NCI-H510A (cell line): ENCODE data around the gene FOXP4.

Experiments used
- DNase-seq: peaks from one replicate; lab custom pipeline; 2025; lab: John Stamatoyannopoulos, UW

Gene FOXP4

DNA sequence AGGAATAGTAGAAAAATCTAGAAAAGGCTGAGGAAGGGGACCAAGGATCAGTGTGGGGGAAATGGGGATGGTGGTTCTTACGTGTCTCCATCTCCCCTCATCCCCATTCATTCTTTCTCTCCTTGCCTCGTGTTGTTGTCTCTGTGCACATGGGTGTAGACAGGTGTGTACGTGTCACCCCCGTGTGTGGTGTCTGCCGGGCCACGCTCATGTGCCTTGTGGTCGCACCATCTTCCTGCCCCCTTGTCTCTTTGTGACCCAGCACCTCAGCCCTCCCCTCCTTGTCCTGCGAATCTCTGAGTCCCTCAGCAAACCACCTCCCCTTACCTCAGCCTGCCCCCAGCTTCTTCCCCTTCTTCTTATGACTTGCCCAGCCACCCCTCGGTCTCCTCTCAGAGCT lies 39.4 kb downstream of the FOXP4 start:
- no peak for DNase-seq

- no peak for DNase-seq
Observed at GRCh38 chr6:41586252-41587007, 40.2 kb downstream of the FOXP4 start.

GRCh38 chr6:41587131-41587879 lies 41.1 kb downstream of the FOXP4 start:
- DNase-seq: no peak

GRCh38 chr6:41588111-41588510 lies 41.9 kb downstream of the FOXP4 start:
- no peak for DNase-seq

- DNase-seq: no peak
Observed at GRCh38 chr6:41589223-41589622, 43.0 kb downstream of the FOXP4 start.

DNA sequence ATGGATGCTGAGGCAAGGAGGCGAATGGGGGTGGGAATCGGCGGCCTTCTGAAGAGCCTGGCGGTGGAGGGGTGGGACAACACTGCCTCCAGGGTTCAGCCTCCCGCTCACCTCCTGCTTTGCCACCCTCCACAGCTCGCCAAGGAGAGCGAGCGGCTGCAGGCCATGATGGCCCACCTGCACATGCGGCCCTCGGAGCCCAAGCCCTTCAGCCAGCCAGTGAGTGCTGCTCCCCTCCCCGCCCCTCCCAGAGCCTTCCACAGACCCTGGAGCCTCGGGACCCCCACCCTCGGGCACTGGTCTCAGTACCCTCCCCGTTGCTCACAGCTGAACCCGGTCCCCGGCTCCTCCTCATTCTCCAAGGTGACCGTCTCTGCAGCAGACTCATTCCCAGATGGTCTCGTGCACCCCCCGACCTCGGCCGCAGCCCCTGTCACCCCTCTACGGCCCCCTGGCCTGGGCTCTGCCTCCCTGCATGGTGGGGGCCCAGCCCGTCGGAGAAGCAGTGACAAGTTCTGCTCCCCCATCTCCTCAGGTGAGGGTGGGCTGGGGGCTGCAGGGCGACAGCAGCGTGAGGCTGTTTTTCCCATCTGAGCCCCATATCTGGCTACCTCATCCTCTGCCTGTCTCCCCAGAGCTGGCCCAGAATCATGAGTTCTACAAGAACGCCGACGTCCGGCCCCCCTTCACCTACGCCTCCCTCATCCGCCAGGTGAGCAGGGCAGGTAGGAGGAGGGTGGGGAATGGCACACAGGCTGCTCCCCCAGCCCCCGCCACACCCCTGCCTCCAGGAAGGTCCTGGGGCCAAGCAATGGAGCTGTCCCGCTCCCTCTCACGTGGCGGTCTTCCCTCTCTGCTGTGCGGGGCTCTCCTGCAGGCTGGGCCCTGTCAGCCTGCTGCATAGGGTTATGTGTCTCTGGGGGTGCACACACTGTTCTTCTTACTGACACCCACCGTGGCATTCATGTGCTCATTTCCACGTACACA lies 43.7 kb downstream of the FOXP4 start:
- DNase-seq: no peak

DNA sequence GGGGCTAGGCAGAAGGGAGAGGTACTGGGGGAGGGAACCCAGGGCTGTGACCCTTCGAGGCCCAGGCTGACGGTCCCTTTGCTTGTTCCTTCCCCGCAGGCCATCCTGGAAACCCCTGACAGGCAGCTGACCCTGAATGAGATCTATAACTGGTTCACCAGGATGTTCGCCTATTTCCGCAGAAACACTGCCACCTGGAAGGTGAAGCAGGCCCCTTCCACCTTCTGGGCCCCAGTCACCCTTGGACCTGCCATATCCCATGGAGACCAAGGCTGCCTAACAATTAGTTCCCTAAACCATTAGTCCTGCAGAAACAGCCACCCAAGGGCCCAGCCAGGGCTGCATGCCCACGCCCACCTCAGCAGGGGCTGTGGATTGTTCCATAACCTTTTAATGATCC lies 44.9 kb downstream of the FOXP4 start:
- DNase-seq: no peak

DNA sequence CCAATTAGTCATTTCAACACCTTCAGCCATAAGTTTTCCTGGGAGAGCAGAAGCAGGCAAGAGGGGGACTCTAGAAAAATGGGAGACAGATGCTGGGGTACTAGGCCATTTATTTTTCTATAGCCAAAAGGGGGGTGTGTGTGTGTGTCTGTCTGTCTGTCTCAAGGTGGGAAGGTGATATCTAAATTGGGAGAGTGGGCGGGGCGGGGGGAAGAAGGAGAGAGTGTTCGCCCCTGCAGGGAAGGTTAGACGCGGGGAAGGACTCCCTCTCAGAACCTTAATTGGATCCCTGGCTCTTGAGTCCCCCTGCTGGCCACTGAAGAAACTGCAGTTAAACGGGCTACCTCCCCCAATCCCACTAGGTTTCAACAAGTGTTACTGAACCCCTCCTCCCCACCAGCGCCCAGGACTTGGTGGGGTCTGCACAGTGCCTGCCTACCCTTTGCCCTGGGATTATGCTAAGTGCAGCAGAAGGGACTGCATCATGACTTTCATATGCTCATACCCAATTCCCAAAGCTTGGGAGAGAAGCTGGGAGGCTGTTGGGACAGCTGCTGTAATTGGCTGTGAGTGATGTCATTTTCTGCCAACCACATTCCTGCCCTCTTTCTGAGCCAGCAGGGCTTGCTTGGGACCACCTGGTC lies 45.8 kb downstream of the FOXP4 start:
- DNase-seq: no peak

GRCh38 chr6:41593406-41593805 lies 47.2 kb downstream of the FOXP4 start:
- DNase-seq: no peak

- no peak for DNase-seq
Observed at GRCh38 chr6:41593839-41594238, 47.7 kb downstream of the FOXP4 start.

- no peak for DNase-seq
Observed at GRCh38 chr6:41594326-41594725, 48.1 kb downstream of the FOXP4 start.

DNA sequence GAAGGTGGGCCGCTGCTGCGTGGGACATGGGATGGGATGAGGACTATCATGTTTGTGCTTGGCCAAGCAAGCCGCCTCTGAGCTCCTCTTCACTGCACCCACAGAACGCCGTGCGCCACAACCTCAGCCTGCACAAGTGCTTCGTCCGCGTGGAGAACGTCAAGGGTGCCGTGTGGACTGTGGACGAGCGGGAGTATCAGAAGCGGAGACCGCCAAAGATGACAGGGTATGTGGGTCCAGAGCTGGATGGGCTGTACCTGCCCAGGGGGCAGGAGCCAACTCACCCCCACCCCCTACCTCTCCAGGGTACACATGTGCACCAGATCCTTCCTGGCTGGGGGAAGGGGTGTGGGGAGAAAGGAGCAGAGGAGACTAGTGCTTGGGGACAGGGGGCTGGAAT lies 48.6 kb downstream of the FOXP4 start:
- DNase-seq: no peak

GRCh38 chr6:41595166-41595565 lies 49.0 kb downstream of the FOXP4 start:
- no peak for DNase-seq

DNA sequence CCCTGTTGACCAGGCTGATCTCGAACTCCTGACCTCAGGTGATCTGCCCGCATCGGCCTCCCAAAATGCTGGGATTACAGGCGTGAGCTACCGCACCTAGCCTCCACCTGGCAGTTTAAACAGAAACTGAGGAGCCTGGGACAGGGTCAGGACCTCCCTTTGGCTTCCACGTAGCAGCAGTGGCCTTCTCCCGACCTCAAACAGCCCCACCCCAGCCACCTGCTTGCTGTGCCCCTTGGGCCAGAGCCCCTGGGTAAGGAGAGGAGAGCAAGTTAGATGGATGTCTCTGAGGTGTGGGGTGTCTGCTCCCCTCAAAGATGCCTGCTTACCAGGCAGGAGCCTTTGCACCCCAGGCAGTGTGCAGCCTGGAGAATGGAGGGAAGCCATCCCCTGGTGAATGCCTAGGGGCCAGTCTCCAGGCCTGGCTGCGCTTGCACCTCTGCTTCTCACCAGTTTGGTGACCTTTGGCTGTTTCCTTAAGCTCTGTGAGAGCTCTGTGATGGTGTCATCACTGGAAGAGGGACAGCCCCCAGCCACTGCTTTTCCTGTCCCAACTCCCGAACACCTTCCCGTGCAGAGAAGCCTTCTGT lies 50.0 kb downstream of the FOXP4 start:
- DNase-seq: no peak

- no peak for DNase-seq
Observed at GRCh38 chr6:41596807-41597206, 50.6 kb downstream of the FOXP4 start.

DNA sequence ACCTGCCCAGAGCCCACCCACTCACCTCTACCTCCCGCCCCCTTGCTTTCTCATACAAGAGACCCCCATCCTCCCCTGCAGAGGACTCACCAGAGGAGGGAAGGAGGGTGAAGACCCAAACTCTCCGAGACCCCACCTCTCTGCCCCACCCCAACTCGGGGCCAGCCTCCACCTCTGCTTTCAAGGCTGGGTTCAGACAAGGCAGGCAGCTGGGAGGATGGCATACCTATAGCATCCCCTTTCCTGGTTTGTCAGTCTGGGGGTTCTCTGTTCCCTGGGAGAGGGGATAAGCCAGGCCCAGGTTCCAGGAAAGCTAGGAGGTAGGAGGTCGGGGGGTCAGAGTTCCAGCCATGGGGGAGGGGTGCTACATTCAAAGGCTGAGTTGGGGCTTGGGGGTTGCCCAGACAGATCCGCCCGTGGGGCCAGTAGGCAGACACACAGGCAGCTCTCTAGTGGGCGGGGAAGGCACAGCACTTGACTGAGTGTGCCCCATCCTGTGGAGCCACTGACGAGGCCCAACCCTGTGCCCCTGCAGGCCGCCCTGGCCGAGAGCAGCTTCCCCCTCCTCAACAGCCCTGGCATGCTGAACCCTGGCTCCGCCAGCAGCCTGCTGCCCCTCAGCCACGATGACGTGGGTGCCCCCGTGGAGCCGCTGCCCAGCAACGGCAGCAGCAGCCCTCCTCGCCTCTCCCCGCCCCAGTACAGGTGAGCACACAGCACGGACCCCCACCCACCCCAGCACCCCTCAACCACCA lies 51.2 kb downstream of the FOXP4 start:
- no peak for DNase-seq

DNA sequence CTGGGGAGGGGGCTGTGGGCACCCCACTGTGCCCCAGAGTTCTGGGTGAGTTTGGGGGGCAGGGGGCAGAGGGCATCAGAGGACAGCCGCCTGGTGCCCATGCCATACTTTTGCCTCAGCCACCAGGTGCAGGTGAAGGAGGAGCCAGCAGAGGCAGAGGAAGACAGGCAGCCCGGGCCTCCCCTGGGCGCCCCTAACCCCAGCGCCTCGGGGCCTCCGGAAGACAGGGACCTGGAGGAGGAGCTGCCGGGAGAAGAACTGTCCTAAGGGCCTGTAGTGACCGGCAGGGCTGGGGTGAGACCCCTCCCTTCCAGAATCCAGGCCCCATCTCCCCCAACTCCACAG lies 52.5 kb downstream of the FOXP4 start:
- no peak for DNase-seq

- DNase-seq: no peak
Observed at GRCh38 chr6:41599015-41599851, 53.1 kb downstream of the FOXP4 start.

DNA sequence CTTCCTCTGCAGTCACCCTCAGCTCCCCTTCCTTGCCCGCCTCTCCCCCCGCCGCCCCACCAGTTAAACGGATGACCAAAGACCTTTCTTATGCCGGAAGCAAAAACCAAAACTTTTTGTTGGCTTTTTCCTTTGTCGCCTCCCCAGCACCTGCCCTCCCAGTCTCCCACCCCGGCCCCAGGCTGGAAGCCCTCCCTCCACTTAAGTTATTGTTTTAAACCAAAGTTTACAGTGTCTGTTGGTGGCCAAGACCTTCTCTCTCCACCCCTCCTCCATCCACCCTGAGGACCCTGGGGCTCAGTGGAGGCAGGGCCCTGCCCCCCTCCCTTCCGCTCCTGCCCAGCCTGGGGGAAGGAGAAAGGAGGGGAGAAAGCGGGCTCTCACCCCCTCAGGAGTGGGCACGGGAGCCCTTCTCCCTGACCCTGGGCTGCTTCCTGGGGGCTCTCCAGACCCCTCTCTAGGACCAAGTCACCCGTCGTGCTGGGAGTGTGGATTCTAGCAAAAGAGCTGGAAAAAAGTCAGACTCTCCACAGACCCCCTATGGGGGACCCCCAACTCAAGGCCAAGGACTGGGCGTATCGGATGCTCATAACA lies 53.8 kb downstream of the FOXP4 start:
- no peak for DNase-seq
